ENCODE results near the gene MAP2K1. TPM values are rescaled to one million over a fixed set of nuclear protein-coding genes. Genes with fewer than 3 reads are reported as not detected.
A peak's percentile ranks its signal among the peaks of the same experiment; 100 is the strongest.
"Not testable (repeated sequence)": the region's sequence is repeated elsewhere in the genome, so short reads cannot be mapped to it uniquely, and the experiment has no call there.

MAP2K1 gene
- total and polyA plus RNA-seq, 3 experiments from 2014 or later: 45.3 to 72.2 (median 69.2) TPM

- no peaks in the 10 kb centered on the region for H3K27me3 Mint-ChIP-seq
- H3K36me3 ChIP-seq (ENCODE audit: insufficient read depth, low read length): no peaks in the 10 kb centered on the region
- ChIA-PET POLR2A (no interaction called here), CTCF (interaction anchor here (1.5 kb wide), 1 partner anchor 134 kb away, joined by 4 read pairs; no protein-coding TSS in a partner anchor)
- H3K4me1 Mint-ChIP-seq: peaks cover 7% of the 10 kb centered on the region in 3 donors
- H3K4me1 ChIP-seq (ENCODE audit: insufficient read depth, low read length): peaks cover 5% of the 10 kb centered on the region
- no peak for DNase-seq
- no peak overlapping the region for H3K27ac ChIP-seq (ENCODE audit: low read depth, low read length)
- no peaks in the 10 kb centered on the region for H3K27me3 ChIP-seq (ENCODE audit: insufficient read depth, low read length, poor library complexity, severe bottlenecking)
- H3K9me3 Mint-ChIP-seq: no peaks in the 10 kb centered on the region
- no peak overlapping the region for H3K4me3 ChIP-seq (ENCODE audit: low read length)
- H3K4me3 Mint-ChIP-seq: no peak overlapping the region
- H3K9me3 ChIP-seq (ENCODE audit: low read length): no peaks in the 10 kb centered on the region
- H3K36me3 Mint-ChIP-seq: no peaks in the 10 kb centered on the region
- H3K27ac Mint-ChIP-seq: no peak overlapping the region
These were observed 21.7 kb upstream of the MAP2K1 start for GRCh38 chr15:66364944-66365528.

- H3K9me3 ChIP-seq (ENCODE audit: low read length): no peaks in the 10 kb centered on the region
- no peak overlapping the region for H3K27ac ChIP-seq (ENCODE audit: low read depth, low read length)
- H3K36me3 ChIP-seq (ENCODE audit: insufficient read depth, low read length): no peaks in the 10 kb centered on the region
- peaks cover 13 to 16% (median 15%) of the 10 kb centered on the region in 3 donors for H3K4me1 Mint-ChIP-seq
- H3K4me3 ChIP-seq (ENCODE audit: low read length): peak overlapping the region; percentile 35
- peak overlapping the region; percentile 25 to 97 (median 88) for H3K27ac Mint-ChIP-seq
- POLR2A ChIA-PET: interaction anchor here (0.7 kb wide), 1 partner anchor 1748 kb away, joined by 5 read pairs; no protein-coding TSS in a partner anchor
- H3K4me3 Mint-ChIP-seq: peak overlapping the region; percentile 34 to 92 (median 80)
- DNase-seq: peak in 1 of 5 donors; percentile 33
- CTCF ChIA-PET: interaction anchor here (2.5 kb wide), 1 partner anchor 17 kb away, joined by 14 read pairs; the partner anchor contains the start of gene MAP2K1
- H3K27me3 Mint-ChIP-seq: peaks cover 0 to 1% of the 10 kb centered on the region in 2 donors
- H3K27me3 ChIP-seq (ENCODE audit: insufficient read depth, low read length, poor library complexity, severe bottlenecking): no peaks in the 10 kb centered on the region
- peaks cover 0 to 2% (median 0%) of the 10 kb centered on the region in 3 donors for H3K36me3 Mint-ChIP-seq
- peaks cover 0 to 2% (median 0%) of the 10 kb centered on the region in 5 donors for H3K9me3 Mint-ChIP-seq
- peaks cover 15% of the 10 kb centered on the region for H3K4me1 ChIP-seq (ENCODE audit: insufficient read depth, low read length)
These were observed 16.7 kb upstream of the MAP2K1 start for GRCh38 chr15:66369773-66370651.

- DNase-seq: no peak
- Histone ChIP-seq H3K27me3 (ENCODE audit: insufficient read depth, low read length, poor library complexity, severe bottlenecking) (no peaks in the 10 kb centered on the region), H3K4me1 (ENCODE audit: insufficient read depth, low read length) (peaks cover 15% of the 10 kb centered on the region), H3K27ac (ENCODE audit: low read depth, low read length) (no peak overlapping the region), H3K36me3 (ENCODE audit: insufficient read depth, low read length) (no peaks in the 10 kb centered on the region), H3K9me3 (ENCODE audit: low read length) (no peaks in the 10 kb centered on the region), H3K4me3 (ENCODE audit: low read length) (no peak overlapping the region)
- no peak overlapping the region for H3K4me3 Mint-ChIP-seq
- H3K36me3 Mint-ChIP-seq: peaks cover 0 to 3% (median 0%) of the 10 kb centered on the region in 3 donors
- ChIA-PET CTCF (interaction anchor here (1.8 kb wide), 1 partner anchor 13 kb away, joined by 6 read pairs; the partner anchor contains the start of gene MAP2K1), POLR2A (no interaction called here)
- H3K9me3 Mint-ChIP-seq: peaks cover 0 to 2% (median 0%) of the 10 kb centered on the region in 5 donors
- H3K27ac Mint-ChIP-seq: no peak overlapping the region
- H3K27me3 Mint-ChIP-seq: peaks cover 0 to 1% of the 10 kb centered on the region in 2 donors
- peaks cover 13 to 16% (median 15%) of the 10 kb centered on the region in 3 donors for H3K4me1 Mint-ChIP-seq
These were observed 12.5 kb upstream of the MAP2K1 start for GRCh38 chr15:66374179-66374578.

GRCh38 chr15:66378814-66379430 is 7.8 kb upstream of the MAP2K1 start:
- H3K4me1 ChIP-seq (ENCODE audit: insufficient read depth, low read length): no peaks in the 10 kb centered on the region
- no peaks in the 10 kb centered on the region for H3K4me1 Mint-ChIP-seq
- H3K27ac Mint-ChIP-seq: no peak overlapping the region
- no peak overlapping the region for H3K27ac ChIP-seq (ENCODE audit: low read depth, low read length)
- ChIA-PET POLR2A (interaction anchor here (0.6 kb wide), 1 partner anchor 35 kb away, joined by 3 read pairs; no protein-coding TSS in a partner anchor), CTCF (interaction anchor here (1.0 kb wide), 1 partner anchor 7 kb away, joined by 3 read pairs; the partner anchor contains the start of gene MAP2K1)
- H3K36me3 ChIP-seq (ENCODE audit: insufficient read depth, low read length): no peaks in the 10 kb centered on the region
- H3K9me3 Mint-ChIP-seq: peaks cover 0 to 2% (median 0%) of the 10 kb centered on the region in 5 donors
- H3K27me3 Mint-ChIP-seq: peaks cover 0 to 1% of the 10 kb centered on the region in 2 donors
- no peaks in the 10 kb centered on the region for H3K27me3 ChIP-seq (ENCODE audit: insufficient read depth, low read length, poor library complexity, severe bottlenecking)
- no peak overlapping the region for H3K4me3 Mint-ChIP-seq
- H3K4me3 ChIP-seq (ENCODE audit: low read length): no peak overlapping the region
- H3K36me3 Mint-ChIP-seq: peaks cover 0 to 3% (median 1%) of the 10 kb centered on the region in 3 donors
- no peak for DNase-seq
- H3K9me3 ChIP-seq (ENCODE audit: low read length): no peaks in the 10 kb centered on the region

- not testable (repeated sequence) for H3K27ac Mint-ChIP-seq; DNase-seq; H3K36me3 Mint-ChIP-seq; H3K27me3 ChIP-seq (ENCODE audit: insufficient read depth, low read length, poor library complexity, severe bottlenecking); H3K9me3 Mint-ChIP-seq; H3K4me1 ChIP-seq (ENCODE audit: insufficient read depth, low read length); H3K4me3 Mint-ChIP-seq; H3K9me3 ChIP-seq (ENCODE audit: low read length); H3K27me3 Mint-ChIP-seq; H3K4me3 ChIP-seq (ENCODE audit: low read length); H3K27ac ChIP-seq (ENCODE audit: low read depth, low read length); H3K36me3 ChIP-seq (ENCODE audit: insufficient read depth, low read length)
- POLR2A ChIA-PET: interaction anchor here (0.6 kb wide), 1 partner anchor 124 kb away, joined by 3 read pairs; the partner anchor contains the start of gene ZWILCH
- peaks cover 10 to 14% (median 13%) of the 10 kb centered on the region in 3 donors for H3K4me1 Mint-ChIP-seq
- CTCF ChIA-PET: interaction anchor here (1.5 kb wide), 1 partner anchor 116 kb away, joined by 6 read pairs; the partner anchor contains the start of gene SNAPC5
These were observed 5.3 kb upstream of the MAP2K1 start for GRCh38 chr15:66381376-66381775.

GRCh38 chr15:66387163-66388042 is 691 bp downstream of the MAP2K1 start:
- no peaks in the 10 kb centered on the region for H3K36me3 ChIP-seq (ENCODE audit: insufficient read depth, low read length)
- H3K27ac Mint-ChIP-seq: peak overlapping the region; percentile 79 to 95 (median 92)
- H3K4me3 Mint-ChIP-seq: peak overlapping the region; percentile 88 to 99 (median 95)
- H3K4me1 ChIP-seq (ENCODE audit: insufficient read depth, low read length): peaks cover 52% of the 10 kb centered on the region
- peak; percentile 50 to 78 (median 52) for DNase-seq
- H3K9me3 Mint-ChIP-seq: no peaks in the 10 kb centered on the region
- H3K4me3 ChIP-seq (ENCODE audit: low read length): peak overlapping the region; percentile 74
- H3K36me3 Mint-ChIP-seq: peaks cover 0 to 18% (median 0%) of the 10 kb centered on the region in 3 donors
- peak overlapping the region; percentile 78 for H3K27ac ChIP-seq (ENCODE audit: low read depth, low read length)
- H3K4me1 Mint-ChIP-seq: peaks cover 56 to 64% (median 64%) of the 10 kb centered on the region in 3 donors
- ChIA-PET POLR2A (interaction anchor here (1.0 to 2.7 kb wide), 5 partner anchors 31 to 118 kb away, joined by 3 to 18 read pairs (median 4); partner anchors contain the start of genes SNAPC5, TIPIN and ZWILCH), CTCF (interaction anchor here (0.7 to 7.8 kb wide), 13 partner anchors 13 to 116 kb away, joined by 3 to 95 read pairs (median 4); partner anchors contain the start of genes RPL4, SNAPC5 and TIPIN)
- H3K27me3 ChIP-seq (ENCODE audit: insufficient read depth, low read length, poor library complexity, severe bottlenecking): no peaks in the 10 kb centered on the region
- H3K9me3 ChIP-seq (ENCODE audit: low read length): no peaks in the 10 kb centered on the region
- no peaks in the 10 kb centered on the region for H3K27me3 Mint-ChIP-seq

GRCh38 chr15:66388043-66388363 is 1.3 kb downstream of the MAP2K1 start:
- Histone ChIP-seq H3K4me1 (ENCODE audit: insufficient read depth, low read length) (peaks cover 58% of the 10 kb centered on the region), H3K27ac (ENCODE audit: low read depth, low read length) (peak overlapping the region; percentile 78), H3K36me3 (ENCODE audit: insufficient read depth, low read length) (no peaks in the 10 kb centered on the region), H3K27me3 (ENCODE audit: insufficient read depth, low read length, poor library complexity, severe bottlenecking) (no peaks in the 10 kb centered on the region), H3K9me3 (ENCODE audit: low read length) (no peaks in the 10 kb centered on the region), H3K4me3 (ENCODE audit: low read length) (peak overlapping the region; percentile 74)
- CTCF ChIA-PET: interaction anchor here (0.8 to 7.8 kb wide), 6 partner anchors 19 to 115 kb away, joined by 3 to 95 read pairs (median 11); partner anchors contain the start of genes RPL4, SNAPC5 and TIPIN
- peaks cover 58 to 69% (median 68%) of the 10 kb centered on the region in 3 donors for H3K4me1 Mint-ChIP-seq
- H3K27ac Mint-ChIP-seq: peak overlapping the region; percentile 79 to 95 (median 92)
- H3K4me3 Mint-ChIP-seq: peak overlapping the region; percentile 88 to 96 (median 94)
- no peak for DNase-seq
- no peaks in the 10 kb centered on the region for H3K9me3 Mint-ChIP-seq
- peaks cover 0 to 18% (median 0%) of the 10 kb centered on the region in 3 donors for H3K36me3 Mint-ChIP-seq
- H3K27me3 Mint-ChIP-seq: no peaks in the 10 kb centered on the region
- POLR2A ChIA-PET: interaction anchor here (1.1 to 2.7 kb wide), 3 partner anchors 111 to 117 kb away, joined by 3 to 18 read pairs (median 4); partner anchors contain the start of genes SNAPC5 and ZWILCH
